ENCODE results near the gene FOSL2. TPM values are rescaled to one million over a fixed set of nuclear protein-coding genes. Genes with fewer than 3 reads are reported as not detected.

Gene FOSL2
- total RNA-seq, 3 donors from 2014 or later (not counting 1 experiment from before 2014, with no cell fraction given), result 414 to 531 (median 455) TPM

DNA sequence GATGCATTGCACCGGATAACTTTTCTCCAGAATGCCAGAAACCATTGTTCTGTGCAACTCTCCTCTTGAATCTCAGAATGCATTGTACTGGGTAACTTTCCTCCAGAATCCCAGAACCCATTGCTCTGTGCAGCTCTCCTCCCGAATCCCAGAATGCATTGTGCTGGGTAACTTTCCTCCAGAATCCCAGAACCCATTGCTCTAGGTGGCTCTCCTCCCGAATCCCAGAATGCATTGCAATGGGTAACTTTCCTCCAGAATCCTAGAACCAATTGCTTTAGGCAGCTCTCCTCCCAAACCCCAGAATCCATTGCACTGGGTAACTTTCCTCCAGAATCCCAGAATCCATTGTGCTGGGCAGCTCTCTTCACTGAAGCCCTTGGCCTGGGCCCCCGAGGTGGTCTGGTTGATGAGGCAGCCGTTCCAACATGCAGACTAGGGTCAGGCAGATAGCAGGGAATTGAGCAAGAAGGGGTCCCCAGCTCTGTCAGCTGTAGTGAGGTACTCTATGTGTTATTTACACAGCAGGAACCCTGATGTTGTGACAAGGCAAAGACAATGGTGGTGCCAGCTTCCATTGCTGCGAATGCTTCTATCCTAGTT, 9.4 kb downstream of the FOSL2 start:
- Mint-ChIP-seq H3K36me3 (peaks cover 8% of the 10 kb centered on the region), H3K27me3 (ENCODE audit: low read depth in 2 of 2) (no peaks in the 10 kb centered on the region), H3K4me1 (peaks cover 17 to 20% of the 10 kb centered on the region in 2 donors), H3K9me3 (no peaks in the 10 kb centered on the region), H3K27ac (peak overlapping the region; percentile 76 to 100), H3K4me3 (peak overlapping the region; percentile 60)
- H3K36me3 ChIP-seq (ENCODE audit: control insufficient read depth, insufficient read depth, low read length), result peaks cover 47% of the 10 kb centered on the region
- WGBS (ENCODE audit: insufficient coverage), result 98% methylated on average over 6 of the region's 6 CpGs
- H3K27ac ChIP-seq (ENCODE audit: low read length), result no peak overlapping the region
- TF ChIP-seq CTCF (IDR thresholded peaks at IDR 0.05), result no peak
- DNase-seq, result no peak
- H3K9me3 ChIP-seq (ENCODE audit: control insufficient read depth, insufficient read depth, low read length), result no peaks in the 10 kb centered on the region
- no peaks in the 10 kb centered on the region for H3K27me3 ChIP-seq (ENCODE audit: control insufficient read depth, insufficient read depth, low read length)
- ATAC-seq, result no peak
- no peak overlapping the region for H3K4me3 ChIP-seq (ENCODE audit: low read length)
- peaks cover 90% of the 10 kb centered on the region for H3K4me1 ChIP-seq (ENCODE audit: control insufficient read depth, insufficient read depth, low read length)
- intact Hi-C loops (cut with micrococcal nuclease), result loop anchor here (10.0 kb wide), 1 partner anchor 613 kb away; no protein-coding TSS in a partner anchor

- Histone ChIP-seq H3K27me3 (ENCODE audit: control insufficient read depth, insufficient read depth, low read length) (no peaks in the 10 kb centered on the region), H3K4me3 (ENCODE audit: low read length) (no peak overlapping the region), H3K27ac (ENCODE audit: low read length) (no peak overlapping the region), H3K9me3 (ENCODE audit: control insufficient read depth, insufficient read depth, low read length) (no peaks in the 10 kb centered on the region), H3K36me3 (ENCODE audit: control insufficient read depth, insufficient read depth, low read length) (peaks cover 53% of the 10 kb centered on the region), H3K4me1 (ENCODE audit: control insufficient read depth, insufficient read depth, low read length) (peaks cover 95% of the 10 kb centered on the region)
- no peaks in the 10 kb centered on the region for H3K27me3 Mint-ChIP-seq (ENCODE audit: low read depth in 2 of 2)
- ATAC-seq, result no peak
- peaks cover 8% of the 10 kb centered on the region for H3K36me3 Mint-ChIP-seq
- H3K9me3 Mint-ChIP-seq, result no peaks in the 10 kb centered on the region
- peak overlapping the region; percentile 60 for H3K4me3 Mint-ChIP-seq
- WGBS (ENCODE audit: insufficient coverage), result 55% methylated on average over 7 of the region's 7 CpGs
- no peak for TF ChIP-seq CTCF (IDR thresholded peaks at IDR 0.05)
- DNase-seq, result peak in 1 of 2 donors; percentile 55
- H3K27ac Mint-ChIP-seq, result peak overlapping the region; percentile 76 to 100
- intact Hi-C loops (cut with micrococcal nuclease), result loop anchor here (10.0 kb wide), 1 partner anchor 611 kb away; no protein-coding TSS in a partner anchor
- H3K4me1 Mint-ChIP-seq, result peaks cover 31 to 34% of the 10 kb centered on the region in 2 donors
Measured at GRCh38 chr2:28403370-28403956, 10.8 kb downstream of the FOSL2 start.

DNA sequence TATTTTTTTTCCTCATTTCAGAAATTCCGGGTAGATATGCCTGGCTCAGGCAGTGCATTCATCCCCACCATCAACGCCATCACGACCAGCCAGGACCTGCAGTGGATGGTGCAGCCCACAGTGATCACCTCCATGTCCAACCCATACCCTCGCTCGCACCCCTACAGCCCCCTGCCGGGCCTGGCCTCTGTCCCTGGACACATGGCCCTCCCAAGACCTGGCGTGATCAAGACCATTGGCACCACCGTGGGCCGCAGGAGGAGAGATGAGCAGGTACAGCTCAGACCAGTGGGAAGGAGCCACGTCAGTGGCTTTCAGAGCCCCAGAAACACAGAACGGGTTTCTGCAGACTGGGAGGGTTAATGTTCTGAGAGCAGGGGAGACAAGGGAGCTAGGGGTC, 11.4 kb downstream of the FOSL2 start:
- H3K9me3 ChIP-seq (ENCODE audit: control insufficient read depth, insufficient read depth, low read length), result no peaks in the 10 kb centered on the region
- peaks cover 52% of the 10 kb centered on the region for H3K36me3 ChIP-seq (ENCODE audit: control insufficient read depth, insufficient read depth, low read length)
- intact Hi-C loops (cut with micrococcal nuclease), result loop anchor here (10.0 kb wide), 1 partner anchor 611 kb away; no protein-coding TSS in a partner anchor
- TF ChIP-seq CTCF (IDR thresholded peaks at IDR 0.05), result no peak
- 95% methylated on average over 11 of the region's 11 CpGs for WGBS (ENCODE audit: insufficient coverage)
- Mint-ChIP-seq H3K9me3 (no peaks in the 10 kb centered on the region), H3K36me3 (peaks cover 8% of the 10 kb centered on the region), H3K27me3 (ENCODE audit: low read depth in 2 of 2) (no peaks in the 10 kb centered on the region), H3K27ac (peak overlapping the region; percentile 76 to 100), H3K4me3 (peak overlapping the region; percentile 60), H3K4me1 (peaks cover 37 to 41% of the 10 kb centered on the region in 2 donors)
- DNase-seq (no peak), ATAC-seq (no peak)
- no peak overlapping the region for H3K4me3 ChIP-seq (ENCODE audit: low read length)
- no peak overlapping the region for H3K27ac ChIP-seq (ENCODE audit: low read length)
- no peaks in the 10 kb centered on the region for H3K27me3 ChIP-seq (ENCODE audit: control insufficient read depth, insufficient read depth, low read length)
- H3K4me1 ChIP-seq (ENCODE audit: control insufficient read depth, insufficient read depth, low read length), result peaks cover 98% of the 10 kb centered on the region

Data from natural killer cell (primary cell).